Keratinocyte (primary cell): ENCODE results near the gene PLEKHO1. TPM values are rescaled to one million over a fixed set of nuclear protein-coding genes. Genes with fewer than 3 reads are reported as not detected.

Experiments
- DNase-seq: peaks from one replicate; pipeline ENCODE4 v3.0.0-alpha.2; 2011; ENCODE audit warnings: low read depth, missing footprints, low spot score
- FAIRE-seq: peaks from 2 replicates; lab custom pipeline; 2011; peaks lifted over from hg19 to GRCh38; lab: Jason Lieb, UNC
- H2AFZ ChIP-seq: 2 replicates; pipeline ENCODE4 v1.6.0; 2012; ENCODE audit warnings: low read length, control low read depth, inconsistent platforms; ENCODE audit not compliant: control insufficient read depth
- H3K27ac ChIP-seq: 2 replicates; pipeline ENCODE4 v1.5.1; 2011; ENCODE audit warnings: low read length; ENCODE audit not compliant: control insufficient read depth, insufficient read depth
- H3K27me3 ChIP-seq: 3 replicates; pipeline ENCODE4 v1.6.0; 2011; ENCODE audit warnings: low read length; ENCODE audit not compliant: control insufficient read depth, insufficient read depth; ENCODE audit errors: extremely low read depth
- H3K36me3 ChIP-seq, 2 experiments: 2 replicates in 1 of 2; 3 replicates in 1 of 2; pipeline ENCODE4 v1.5.1; 2011; ENCODE audit warnings: low read length in 2 of 2, mild to moderate bottlenecking in 1 of 2; ENCODE audit not compliant: control insufficient read depth in 2 of 2, insufficient read depth in 2 of 2; ENCODE audit errors: extremely low read depth in 1 of 2
- H3K4me1 ChIP-seq: 3 replicates; pipeline ENCODE4 v1.5.1; 2011; ENCODE audit warnings: low read length; ENCODE audit not compliant: control insufficient read depth, insufficient read depth; ENCODE audit errors: extremely low read depth
- H3K4me2 ChIP-seq: 3 replicates; pipeline ENCODE4 v1.6.0; 2011; ENCODE audit warnings: low read depth, low read length; ENCODE audit not compliant: control insufficient read depth, insufficient read depth; ENCODE audit errors: extremely low read depth
- H3K4me3 ChIP-seq, 3 experiments: fragments of 200-600 bp in 1 of 3; sonication (generic) in 1 of 3; 2 replicates in 2 of 3; 3 replicates in 1 of 3; pipeline ENCODE4 v1.5.1; 2011 to 2016; ENCODE audit warnings: low read length in 3 of 3, mild to moderate bottlenecking in 3 of 3, control low read depth in 2 of 3, inconsistent platforms in 1 of 3, low read depth in 1 of 3, mixed read lengths in 1 of 3, mixed run types in 1 of 3, moderate library complexity in 1 of 3; ENCODE audit not compliant: control insufficient read depth in 2 of 3, insufficient read depth in 2 of 3; ENCODE audit errors: extremely low read depth in 1 of 3
- H3K79me2 ChIP-seq: 2 replicates; pipeline ENCODE4 v1.6.0; 2012; ENCODE audit warnings: low read length; ENCODE audit not compliant: control insufficient read depth, insufficient read depth
- H3K9ac ChIP-seq: 3 replicates; pipeline ENCODE4 v1.6.0; 2011; ENCODE audit warnings: low read length; ENCODE audit not compliant: control insufficient read depth, insufficient read depth; ENCODE audit errors: extremely low read depth
- H3K9me1 ChIP-seq: 3 replicates; pipeline ENCODE4 v1.6.0; 2011; ENCODE audit warnings: low read length; ENCODE audit not compliant: control insufficient read depth, insufficient read depth; ENCODE audit errors: extremely low read depth
- H3K9me3 ChIP-seq: 2 replicates; pipeline ENCODE4 v1.5.1; 2012; ENCODE audit warnings: low read depth, low read length; ENCODE audit not compliant: control insufficient read depth
- H4K20me1 ChIP-seq: 3 replicates; pipeline ENCODE4 v1.6.0; 2011; ENCODE audit warnings: low read length; ENCODE audit not compliant: control insufficient read depth, insufficient read depth; ENCODE audit errors: extremely low read depth
- CTCF ChIP-seq, 3 experiments: IDR thresholded peaks in 1 of 3; conservative IDR thresholded peaks in 1 of 3; optimal IDR thresholded peaks in 1 of 3; 2 replicates in 2 of 3; 3 replicates in 1 of 3; pipeline versions ENCODE3 to v1.5.1; 2011; ENCODE audit warnings: low read length in 3 of 3, mild to moderate bottlenecking in 3 of 3, moderate library complexity in 2 of 3, control low read depth in 1 of 3, inconsistent platforms in 1 of 3; ENCODE audit not compliant: insufficient read depth in 2 of 3; ENCODE audit errors: extremely low read depth in 1 of 3
- EZH2 ChIP-seq: IDR thresholded peaks from one replicate; pipeline ENCODE4 v1.6.1; 2012; ENCODE audit warnings: inconsistent platforms, mild to moderate bottlenecking, low read length, moderate library complexity
- dilution Hi-C: fragments of 300-500 bp; cut with MboI; formaldehyde crosslinking; loops from one replicate; pipeline ENCODE4 v1.7.0; 2020; ENCODE audit warnings: low sequenced_read_pairs; ENCODE audit not compliant: extremely low pct_ligation_motif_present
- polyA plus RNA-seq, 5 experiments: library from polyadenylated mRNA; depleted of rRNA in 3 of 5; stranded (reverse) in 3 of 5; stranded (forward) in 1 of 5; unstranded in 1 of 5; fragments of >200 nt; gene quantifications; 1 replicate in 1 of 5; 2 replicates in 3 of 5; 3 replicates in 1 of 5; pipeline versions ENCODE4 v1.2.1 to v1.2.3, GENCODE V29; 2011 to 2012; ENCODE audit warnings: missing spikeins in 2 of 5, low read depth in 1 of 5, low replicate concordance in 1 of 5

Gene PLEKHO1
- polyA plus RNA-seq, 1 donor (not counting 4 experiments of a cell fraction or from before 2014, with no cell fraction given) = 2.7 TPM

GRCh38 chr1:150115121-150115520 is 34.6 kb upstream of the PLEKHO1 start:
- FAIRE-seq = no peak
- no peak overlapping the region for H2AFZ ChIP-seq
- dilution Hi-C loops = no loop called here
- no peak overlapping the region for H3K27ac ChIP-seq
- TF ChIP-seq EZH2 (no peak), CTCF (optimal IDR thresholded peaks at IDR 0.05 in 1 of 3, IDR thresholded peaks at IDR 0.05 in 1 of 3, conservative IDR thresholded peaks at IDR 0.05 in 1 of 3; ENCODE audit: extremely low read depth in 1 of 3, insufficient read depth in 2 of 3, low read length in 3 of 3) (no peak)
- DNase-seq = no peak
- H3K36me3 ChIP-seq = peaks cover 0 to 4% of the 10 kb centered on the region in 2 experiments
- no peaks in the 10 kb centered on the region for H3K79me2 ChIP-seq
- H3K4me3 ChIP-seq = no peak overlapping the region
- H3K9ac ChIP-seq = no peak overlapping the region
- no peaks in the 10 kb centered on the region for H3K9me1 ChIP-seq
- no peaks in the 10 kb centered on the region for H4K20me1 ChIP-seq
- no peaks in the 10 kb centered on the region for H3K4me1 ChIP-seq
- H3K9me3 ChIP-seq = no peaks in the 10 kb centered on the region
- no peak overlapping the region for H3K4me2 ChIP-seq
- no peaks in the 10 kb centered on the region for H3K27me3 ChIP-seq

GRCh38 chr1:150118716-150119115 is 31.0 kb upstream of the PLEKHO1 start:
- Histone ChIP-seq H4K20me1 (no peaks in the 10 kb centered on the region), H3K4me2 (no peak overlapping the region), H3K9me3 (no peaks in the 10 kb centered on the region), H3K27ac (no peak overlapping the region), H2AFZ (no peak overlapping the region), H3K36me3 (no peaks in the 10 kb centered on the region), H3K9me1 (no peaks in the 10 kb centered on the region), H3K9ac (no peak overlapping the region), H3K4me3 (no peak overlapping the region), H3K79me2 (no peaks in the 10 kb centered on the region), H3K4me1 (no peaks in the 10 kb centered on the region), H3K27me3 (no peaks in the 10 kb centered on the region)
- no peak for DNase-seq
- dilution Hi-C loops = no loop called here
- no peak for FAIRE-seq
- TF ChIP-seq EZH2 (no peak), CTCF (optimal IDR thresholded peaks at IDR 0.05 in 1 of 3, IDR thresholded peaks at IDR 0.05 in 1 of 3, conservative IDR thresholded peaks at IDR 0.05 in 1 of 3; ENCODE audit: extremely low read depth in 1 of 3, insufficient read depth in 2 of 3, low read length in 3 of 3) (no peak)
